Right atrium auricular region (tissue), 2 donors: ENCODE measurements around the gene NPTXR. TPM values are rescaled to one million over a fixed set of nuclear protein-coding genes. Genes with fewer than 3 reads are reported as not detected.

Experiments
- DNase-seq: peaks from one replicate; pipeline ENCODE4 v3.0.0-alpha.2; 2019; ENCODE audit warnings: low spot score
- H3K27ac ChIP-seq, 2 donors: fragments of 200-600 bp; sonication (generic); 1 replicate in 1 of 2; 2 replicates in 1 of 2; pipeline ENCODE4 v1.5.1; 2016 to 2019
- H3K27me3 ChIP-seq, 2 donors: fragments of 200-600 bp; sonication (generic); one replicate each; pipeline versions ENCODE4 v1.5.1 to v1.6.0; 2017 to 2019
- H3K36me3 ChIP-seq: fragments of 200-600 bp; sonication (generic); one replicate; pipeline ENCODE4 v1.5.1; 2016
- H3K4me1 ChIP-seq, 2 donors: fragments of 200-600 bp; sonication (generic); one replicate each; pipeline versions ENCODE4 v1.5.1 to v1.6.0; 2017 to 2019
- H3K4me3 ChIP-seq, 2 donors: fragments of 200-600 bp; sonication (generic); 1 replicate in 1 of 2; 2 replicates in 1 of 2; pipeline ENCODE4 v1.5.1; 2017 to 2019; ENCODE audit warnings: mild to moderate bottlenecking in 1 of 2, moderate library complexity in 1 of 2
- H3K9me3 ChIP-seq, 2 donors: fragments of 200-600 bp; sonication (generic); one replicate each; pipeline ENCODE4 v1.5.1; 2019
- total RNA-seq, 2 donors: library from RNA; depleted of rRNA; stranded (reverse); fragments of >200 nt; gene quantifications; one replicate each; pipeline ENCODE4 v1.1.0, GENCODE V29; 2016
- TF ChIP-seq, protein P1 (sequence below), 2 donors: fragments of 200-600 bp; sonication (generic); IDR thresholded peaks; one replicate each; pipeline ENCODE4 v1.5.1; 2019; ENCODE audit warnings: antibody characterized with exemption in 2 of 2

The NPTXR gene
- total RNA-seq, 2 donors from 2014 or later = 18.0 to 24.6 TPM

DNA sequence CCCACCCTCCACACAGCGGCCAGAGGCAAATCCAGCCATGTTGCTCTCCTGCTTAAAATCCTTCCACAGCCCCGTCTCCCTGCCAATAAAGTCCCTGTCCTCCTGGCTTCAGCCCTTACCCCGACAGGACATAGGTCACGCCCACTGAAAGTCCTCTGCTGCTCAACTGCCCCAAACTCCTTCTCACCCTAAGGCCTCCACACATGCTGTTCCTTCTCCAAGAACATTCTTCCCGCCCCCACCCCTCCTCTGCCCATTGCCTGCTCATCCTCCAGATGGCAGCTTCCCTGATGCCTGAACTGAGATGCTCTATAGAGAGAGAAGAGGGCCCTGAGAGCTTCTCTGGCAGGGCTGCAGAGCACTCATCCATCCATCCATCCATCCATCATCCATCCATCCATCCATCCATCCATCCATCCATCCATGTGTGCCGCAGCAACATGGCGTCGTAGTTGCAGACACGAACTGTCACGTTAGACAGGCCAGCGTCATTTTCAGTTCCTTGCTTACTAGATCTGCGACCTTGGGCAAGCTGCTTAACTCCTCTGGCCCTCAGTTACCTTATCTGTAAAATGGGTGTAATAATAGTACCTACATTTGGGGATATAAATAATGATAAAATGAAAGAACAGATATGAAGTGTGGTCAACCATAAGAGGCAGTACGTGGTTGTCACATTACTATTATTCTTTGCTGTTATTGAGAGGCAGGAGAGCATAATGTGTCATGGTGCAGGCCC is 9.4 kb downstream of the NPTXR start:
- TF ChIP-seq, protein P1, sequence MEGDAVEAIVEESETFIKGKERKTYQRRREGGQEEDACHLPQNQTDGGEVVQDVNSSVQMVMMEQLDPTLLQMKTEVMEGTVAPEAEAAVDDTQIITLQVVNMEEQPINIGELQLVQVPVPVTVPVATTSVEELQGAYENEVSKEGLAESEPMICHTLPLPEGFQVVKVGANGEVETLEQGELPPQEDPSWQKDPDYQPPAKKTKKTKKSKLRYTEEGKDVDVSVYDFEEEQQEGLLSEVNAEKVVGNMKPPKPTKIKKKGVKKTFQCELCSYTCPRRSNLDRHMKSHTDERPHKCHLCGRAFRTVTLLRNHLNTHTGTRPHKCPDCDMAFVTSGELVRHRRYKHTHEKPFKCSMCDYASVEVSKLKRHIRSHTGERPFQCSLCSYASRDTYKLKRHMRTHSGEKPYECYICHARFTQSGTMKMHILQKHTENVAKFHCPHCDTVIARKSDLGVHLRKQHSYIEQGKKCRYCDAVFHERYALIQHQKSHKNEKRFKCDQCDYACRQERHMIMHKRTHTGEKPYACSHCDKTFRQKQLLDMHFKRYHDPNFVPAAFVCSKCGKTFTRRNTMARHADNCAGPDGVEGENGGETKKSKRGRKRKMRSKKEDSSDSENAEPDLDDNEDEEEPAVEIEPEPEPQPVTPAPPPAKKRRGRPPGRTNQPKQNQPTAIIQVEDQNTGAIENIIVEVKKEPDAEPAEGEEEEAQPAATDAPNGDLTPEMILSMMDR (IDR thresholded peaks at IDR 0.05) = no peak
- no peaks in the 10 kb centered on the region for H3K9me3 ChIP-seq
- H3K27ac ChIP-seq = no peak overlapping the region

DNA sequence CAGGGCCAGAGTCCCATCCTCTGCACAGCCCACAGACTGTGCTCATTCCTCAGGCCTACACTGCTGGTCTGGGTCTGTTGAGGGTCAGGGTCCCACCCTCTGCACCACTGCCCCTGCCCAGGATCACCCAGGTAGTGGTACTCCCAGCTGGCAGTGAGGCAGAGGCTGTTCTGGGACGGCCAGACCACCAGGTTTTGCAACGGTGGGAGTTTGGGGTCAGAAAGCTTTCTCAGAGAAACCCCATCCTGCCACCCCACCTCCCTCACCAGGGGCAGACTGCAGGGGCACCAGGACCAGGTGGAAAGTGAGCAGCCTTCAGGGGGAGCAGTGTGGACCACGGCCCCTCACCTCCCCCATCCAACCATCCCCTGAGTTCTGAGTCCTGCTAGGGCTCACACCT is 10.8 kb downstream of the NPTXR start:
- no peaks in the 10 kb centered on the region for H3K36me3 ChIP-seq
- H3K27me3 ChIP-seq = no peaks in the 10 kb centered on the region
- no peak for DNase-seq
- H3K27ac ChIP-seq = no peak overlapping the region
- TF ChIP-seq, protein P1 (IDR thresholded peaks at IDR 0.05) = no peak
- no peaks in the 10 kb centered on the region for H3K9me3 ChIP-seq
- no peak overlapping the region for H3K4me3 ChIP-seq
- no peaks in the 10 kb centered on the region for H3K4me1 ChIP-seq

More for the DNA sequence above, 9.4 kb downstream of the NPTXR start:
- no peaks in the 10 kb centered on the region for H3K36me3 ChIP-seq
- no peak overlapping the region for H3K4me3 ChIP-seq
- DNase-seq = no peak
- H3K27me3 ChIP-seq = no peaks in the 10 kb centered on the region
- no peaks in the 10 kb centered on the region for H3K4me1 ChIP-seq

- Histone ChIP-seq H3K36me3 (no peaks in the 10 kb centered on the region), H3K27ac (no peak overlapping the region), H3K9me3 (no peaks in the 10 kb centered on the region), H3K4me3 (no peak overlapping the region), H3K4me1 (no peaks in the 10 kb centered on the region), H3K27me3 (no peaks in the 10 kb centered on the region)
- DNase-seq = no peak
- TF ChIP-seq, protein P1 (IDR thresholded peaks at IDR 0.05) = no peak
Measured at GRCh38 chr22:38832005-38832978, 11.5 kb downstream of the NPTXR start.

- no peaks in the 10 kb centered on the region for H3K4me1 ChIP-seq
- TF ChIP-seq, protein P1 (IDR thresholded peaks at IDR 0.05) = no peak
- no peak overlapping the region for H3K27ac ChIP-seq
- no peaks in the 10 kb centered on the region for H3K27me3 ChIP-seq
- no peaks in the 10 kb centered on the region for H3K9me3 ChIP-seq
- DNase-seq = no peak
- no peaks in the 10 kb centered on the region for H3K36me3 ChIP-seq
- H3K4me3 ChIP-seq = no peak overlapping the region
Measured at GRCh38 chr22:38831166-38831945, 12.5 kb downstream of the NPTXR start.

- TF ChIP-seq, protein P1 (IDR thresholded peaks at IDR 0.05) = no peak
- no peaks in the 10 kb centered on the region for H3K36me3 ChIP-seq
- H3K27ac ChIP-seq = no peak overlapping the region
- DNase-seq = no peak
- no peak overlapping the region for H3K4me3 ChIP-seq
- H3K27me3 ChIP-seq = no peaks in the 10 kb centered on the region
- no peaks in the 10 kb centered on the region for H3K4me1 ChIP-seq
- no peaks in the 10 kb centered on the region for H3K9me3 ChIP-seq
Measured at GRCh38 chr22:38830845-38831108, 13.1 kb downstream of the NPTXR start.
